Psoas muscle (tissue), 8 donors: ENCODE measurements around the gene MTRR. TPM values are rescaled to one million over a fixed set of nuclear protein-coding genes. Genes with fewer than 3 reads are reported as not detected.

ENCODE experiments used
- ATAC-seq, 4 donors: fragments of 200-7000 bp; cut with Tn5 transposase; one replicate each; pipeline ENCODE4 v1.9.1; 2020; ENCODE audit warnings: moderate library complexity in 3 of 4, mild to moderate bottlenecking in 2 of 4
- DNase-seq, 2 donors: peaks; one replicate each; pipeline ENCODE4 v3.0.0-alpha.2; 2020
- H3K27ac ChIP-seq: fragments of 200-600 bp; one replicate; pipeline ENCODE4 v1.8.0; 2022
- H3K27me3 ChIP-seq, 3 donors: fragments of 200-600 bp in 1 of 3; one replicate each; pipeline versions ENCODE4 v1.6.1 to v1.8.0; 2013 to 2022; ENCODE audit warnings: low read length in 2 of 3, mild to moderate bottlenecking in 2 of 3, moderate library complexity in 1 of 3; ENCODE audit not compliant: insufficient read depth in 3 of 3
- H3K36me3 ChIP-seq, 2 donors: fragments of 200-600 bp in 1 of 2; one replicate each; pipeline versions ENCODE4 v1.6.1 to v1.8.0; 2013 to 2022; ENCODE audit warnings: low read depth in 1 of 2, mild to moderate bottlenecking in 1 of 2, moderate library complexity in 1 of 2; ENCODE audit not compliant: insufficient read depth in 1 of 2
- H3K4me1 ChIP-seq: fragments of 200-600 bp; one replicate; pipeline ENCODE4 v1.8.0; 2022
- H3K4me3 ChIP-seq: fragments of 200-600 bp; one replicate; pipeline ENCODE4 v1.8.0; 2022; ENCODE audit warnings: mild to moderate bottlenecking
- H3K9me3 ChIP-seq: fragments of 200-600 bp; one replicate; pipeline ENCODE4 v1.8.0; 2022
- whole genome bisulfite sequencing, 3 donors: extraction: QIAGEN DNeasy Blood & Tissue Kit; methylation state at CpG; one replicate each; pipeline versions ENCODE4 v1.1.6 to v1.1.7; 2013; 5-methylcytosine and 5-hydroxymethylcytosine counted together
- intact Hi-C, 2 donors: fragments of 100-400 bp; cut with DNase I; formaldehyde crosslinking; loops; one replicate each; pipeline versions ENCODE4 v1.11.0 to v1.14.2; 2022
- polyA plus RNA-seq, 3 donors: library from polyadenylated mRNA; stranded (reverse); fragments of 200-250 nt; gene quantifications; one replicate each; pipeline ENCODE4 v1.2.3, GENCODE V29; 2013
- total RNA-seq, 4 donors: library from RNA; stranded (reverse); fragmentation: NEBNext Ultra II Directional in 2 of 4; extraction: Animal tissue kit (Norgen Biotek cat#: 25700) in 2 of 4; gene quantifications; one replicate each; pipeline versions ENCODE4 v1.2.1 to v1.2.4, GENCODE V29; 2021 to 2023
- TF ChIP-seq, protein P1 (sequence below): fragments of 200-600 bp; IDR thresholded peaks from one replicate; pipeline ENCODE4 v1.8.0; 2022; ENCODE audit warnings: antibody characterized with exemption
- donor health status: healthy with polysubstance abuse.
- donor health status: DM: no; HTN: no; CAD: no; lungs with moderate emphysema.
- donor health status: Bipolar disorder and iron deficiency.
- donor health status: healthy.
- donor health status: DM: yes; HTN: yes; CAD: no.
- donor health status: DM: no; HTN: no; CAD: no.
- donor health status: DM: no; HTN: no; CAD: no.
- donor health status: DM: yes; HTN: yes; CAD: no.

Gene MTRR
- total and polyA plus RNA-seq, 7 donors = 22.6 to 69.1 (median 63.3) TPM

DNA sequence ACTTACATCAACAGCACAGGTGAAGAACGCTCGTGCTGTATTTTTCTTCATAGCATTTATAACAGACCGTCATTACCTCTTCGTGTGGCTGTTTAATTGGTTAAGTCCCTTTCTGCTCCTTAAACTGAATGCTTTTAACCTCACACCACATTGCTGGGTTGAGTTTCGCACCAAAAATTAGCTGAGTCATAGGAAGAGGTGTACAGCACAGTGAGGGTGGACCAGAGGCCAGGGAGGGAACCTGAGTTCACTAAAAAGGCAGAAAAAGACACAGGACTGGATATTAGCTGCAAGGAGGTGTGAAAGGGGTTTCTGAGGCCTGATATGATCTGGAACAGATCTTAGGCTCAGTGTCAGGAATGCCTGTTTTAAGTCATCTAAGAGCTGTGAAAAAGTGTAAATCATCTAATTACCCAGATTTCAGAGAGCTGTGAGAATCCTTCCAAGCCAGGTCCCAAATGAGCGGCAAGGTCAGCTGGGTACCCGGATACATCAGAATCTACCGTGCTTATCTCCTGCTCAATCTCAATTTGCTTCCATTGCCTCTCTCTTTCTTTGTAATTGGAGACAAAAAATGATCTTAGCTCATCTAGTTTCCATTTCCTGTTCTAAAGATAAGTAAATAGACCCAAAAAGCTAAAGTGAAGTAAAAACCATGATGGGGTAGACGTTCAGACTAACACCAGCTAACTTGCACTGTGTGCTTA, 10.9 kb upstream of the MTRR start:
- 70 to 79% (median 78%) methylated on average over 9 of the region's 9 CpGs for WGBS, 3 donors
- peaks cover 3 to 55% of the 10 kb centered on the region in 2 donors for H3K36me3 ChIP-seq
- TF ChIP-seq, protein P1, sequence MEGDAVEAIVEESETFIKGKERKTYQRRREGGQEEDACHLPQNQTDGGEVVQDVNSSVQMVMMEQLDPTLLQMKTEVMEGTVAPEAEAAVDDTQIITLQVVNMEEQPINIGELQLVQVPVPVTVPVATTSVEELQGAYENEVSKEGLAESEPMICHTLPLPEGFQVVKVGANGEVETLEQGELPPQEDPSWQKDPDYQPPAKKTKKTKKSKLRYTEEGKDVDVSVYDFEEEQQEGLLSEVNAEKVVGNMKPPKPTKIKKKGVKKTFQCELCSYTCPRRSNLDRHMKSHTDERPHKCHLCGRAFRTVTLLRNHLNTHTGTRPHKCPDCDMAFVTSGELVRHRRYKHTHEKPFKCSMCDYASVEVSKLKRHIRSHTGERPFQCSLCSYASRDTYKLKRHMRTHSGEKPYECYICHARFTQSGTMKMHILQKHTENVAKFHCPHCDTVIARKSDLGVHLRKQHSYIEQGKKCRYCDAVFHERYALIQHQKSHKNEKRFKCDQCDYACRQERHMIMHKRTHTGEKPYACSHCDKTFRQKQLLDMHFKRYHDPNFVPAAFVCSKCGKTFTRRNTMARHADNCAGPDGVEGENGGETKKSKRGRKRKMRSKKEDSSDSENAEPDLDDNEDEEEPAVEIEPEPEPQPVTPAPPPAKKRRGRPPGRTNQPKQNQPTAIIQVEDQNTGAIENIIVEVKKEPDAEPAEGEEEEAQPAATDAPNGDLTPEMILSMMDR = no peak
- no peaks in the 10 kb centered on the region for H3K27me3 ChIP-seq
- H3K4me3 ChIP-seq = no peak overlapping the region
- ATAC-seq = no peak
- intact Hi-C loops = no loop called here
- no peak overlapping the region for H3K27ac ChIP-seq
- H3K9me3 ChIP-seq = no peaks in the 10 kb centered on the region
- DNase-seq = no peak
- no peaks in the 10 kb centered on the region for H3K4me1 ChIP-seq

GRCh38 chr5:7866196-7866595, 2.8 kb upstream of the MTRR start:
- H3K4me1 ChIP-seq = peaks cover 24% of the 10 kb centered on the region
- H3K27ac ChIP-seq = no peak overlapping the region
- H3K27me3 ChIP-seq = no peaks in the 10 kb centered on the region
- H3K36me3 ChIP-seq = peaks cover 5 to 58% of the 10 kb centered on the region in 2 donors
- H3K4me3 ChIP-seq = no peak overlapping the region
- ATAC-seq = no peak
- intact Hi-C loops = no loop called here
- no peaks in the 10 kb centered on the region for H3K9me3 ChIP-seq
- TF ChIP-seq, protein P1 = no peak
- DNase-seq = no peak
- WGBS, 3 donors = 92% methylated on average over 2 of the region's 2 CpGs

GRCh38 chr5:7867260-7867659, 1.7 kb upstream of the MTRR start:
- H3K27me3 ChIP-seq = no peaks in the 10 kb centered on the region
- no peaks in the 10 kb centered on the region for H3K9me3 ChIP-seq
- peaks cover 2 to 58% of the 10 kb centered on the region in 2 donors for H3K36me3 ChIP-seq
- no peak overlapping the region for H3K4me3 ChIP-seq
- DNase-seq (no peak), ATAC-seq (no peak)
- H3K4me1 ChIP-seq = peaks cover 29% of the 10 kb centered on the region
- H3K27ac ChIP-seq = no peak overlapping the region
- TF ChIP-seq, protein P1 = no peak
- intact Hi-C loops = no loop called here
- WGBS, 3 donors = 68 to 80% (median 72%) methylated on average over 3 of the region's 3 CpGs

- H3K4me1 ChIP-seq = peaks cover 32% of the 10 kb centered on the region
- DNase-seq (no peak), ATAC-seq (peak in 1 of 4 donors; percentile 17)
- TF ChIP-seq, protein P1 = no peak
- H3K4me3 ChIP-seq = peak overlapping the region; percentile 98
- intact Hi-C loops = no loop called here
- WGBS, 3 donors = 0% methylated on average over 8 of the region's 8 CpGs
- no peaks in the 10 kb centered on the region for H3K9me3 ChIP-seq
- no peaks in the 10 kb centered on the region for H3K27me3 ChIP-seq
- peak overlapping the region; percentile 95 for H3K27ac ChIP-seq
- peaks cover 2 to 58% of the 10 kb centered on the region in 2 donors for H3K36me3 ChIP-seq
Observed at GRCh38 chr5:7868427-7868772, 548 bp upstream of the MTRR start.
